ENCODE measurements around the gene NAA15.
"Not testable (repeated sequence)": the region's sequence is repeated elsewhere in the genome, so short reads cannot be mapped to it uniquely, and the experiment has no call there.

The NAA15 gene

GRCh38 chr4:139461022-139461628 lies 159.8 kb downstream of the NAA15 start:
- Histone ChIP-seq H3K27me3 (no peaks in the 10 kb centered on the region), H3K4me1 (peaks cover 7 to 13% (median 9%) of the 10 kb centered on the region in 10 experiments), H3K27ac (no peak overlapping the region), H3K9ac (no peak overlapping the region), H3K36me3 (peaks cover 0 to 33% (median 27%) of the 10 kb centered on the region in 11 experiments; a peak in 17 of 22 replicates), H3K4me3 (no peak overlapping the region), H4K20me1 (peaks cover 0 to 78% (median 16%) of the 10 kb centered on the region in 11 experiments; a peak in 9 of 22 replicates), H3K4me2 (no peak overlapping the region), H3K9me3 (replicated peaks in 1 of 11) (peaks cover 0 to 17% (median 10%) of the 10 kb centered on the region in 11 experiments; a peak in 10 of 22 replicates)
- no peak for TF ChIP-seq Cebpa-rat (IDR thresholded peaks at IDR 0.05)

DNA sequence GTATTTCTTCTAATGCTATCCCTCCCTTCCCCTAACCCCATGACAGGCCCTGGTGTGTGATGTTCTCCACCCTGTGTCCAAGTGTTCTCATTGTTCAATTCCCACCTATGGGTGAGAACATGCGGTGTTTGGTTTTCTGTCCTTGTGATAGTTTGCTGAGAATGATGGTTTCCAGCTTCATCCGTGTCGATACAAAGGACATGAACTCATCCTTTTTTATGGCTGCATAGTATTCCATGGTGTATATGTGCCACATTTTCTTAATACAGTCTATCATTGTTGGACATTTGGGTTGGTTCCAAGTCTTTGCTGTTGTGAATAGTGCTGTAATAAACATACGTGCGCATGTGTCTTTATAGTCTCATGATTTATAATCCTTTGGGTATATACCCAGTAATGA lies 163.2 kb downstream of the NAA15 start:
- H3K27ac ChIP-seq, H3K9ac ChIP-seq, H3K4me1 ChIP-seq, H3K4me2 ChIP-seq, H3K4me3 ChIP-seq, H3K27me3 ChIP-seq: not testable (repeated sequence)
- Histone ChIP-seq H3K9me3 (replicated peaks in 1 of 11) (peaks cover 21 to 41% (median 35%) of the 10 kb centered on the region in 11 experiments), H3K36me3 (peaks cover 8 to 50% (median 27%) of the 10 kb centered on the region in 11 experiments; a peak in 20 of 22 replicates), H4K20me1 (peaks cover 0 to 54% (median 7%) of the 10 kb centered on the region in 11 experiments; a peak in 8 of 22 replicates)

DNA sequence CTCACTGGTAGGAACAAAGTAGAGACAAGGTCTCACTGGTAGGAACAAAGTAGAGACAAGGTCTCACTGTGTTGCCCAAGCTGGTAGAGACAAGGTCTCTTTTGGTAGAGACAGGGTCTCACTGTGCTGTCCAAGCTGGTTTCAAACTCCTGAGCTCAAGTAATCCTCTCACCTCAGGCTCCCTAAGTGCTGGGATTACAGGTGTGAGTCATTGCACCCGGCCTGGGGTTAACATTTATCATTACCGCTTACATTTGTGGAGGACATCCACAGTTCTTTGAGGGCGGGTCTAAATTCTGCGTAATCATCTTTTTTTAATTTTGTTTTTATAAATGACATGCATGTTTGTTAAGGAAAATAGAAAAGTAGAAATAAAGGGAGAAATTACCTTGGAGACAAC lies 164.6 kb downstream of the NAA15 start:
- H3K27ac ChIP-seq = no peak overlapping the region
- H3K4me2 ChIP-seq = no peak overlapping the region
- H3K9ac ChIP-seq = no peak overlapping the region
- no peaks in the 10 kb centered on the region for H3K4me1 ChIP-seq
- no peaks in the 10 kb centered on the region for H3K27me3 ChIP-seq
- no peak for TF ChIP-seq Cebpa-rat (IDR thresholded peaks at IDR 0.05)
- peaks cover 21 to 52% (median 33%) of the 10 kb centered on the region in 11 experiments; a peak in 21 of 22 replicates for H3K36me3 ChIP-seq
- peaks cover 35 to 55% (median 49%) of the 10 kb centered on the region in 11 experiments for H3K9me3 ChIP-seq (replicated peaks in 1 of 11)
- no peak overlapping the region for H3K4me3 ChIP-seq
- H4K20me1 ChIP-seq = peaks cover 0 to 56% (median 7%) of the 10 kb centered on the region in 11 experiments; a peak in 9 of 22 replicates

DNA sequence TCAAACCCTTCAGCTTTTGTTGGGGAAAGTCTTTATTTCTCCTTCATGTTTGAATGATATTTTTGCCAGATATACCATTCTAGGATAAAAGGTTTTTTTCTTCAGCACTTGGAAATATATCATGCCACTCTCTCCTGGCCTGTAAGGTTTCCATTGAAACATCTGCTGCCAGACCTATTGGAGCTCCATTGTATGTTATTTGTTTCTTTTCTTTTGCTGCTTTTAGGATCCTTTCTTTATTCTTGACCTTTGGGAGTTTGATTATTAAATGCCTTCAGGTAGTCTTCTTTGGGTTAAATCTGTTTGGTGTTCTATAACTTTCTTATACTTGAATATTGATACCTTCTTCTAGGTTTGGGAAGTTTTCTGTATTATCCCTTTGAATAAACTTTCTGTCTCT lies 167.5 kb downstream of the NAA15 start:
- H3K36me3 ChIP-seq = peaks cover 28 to 63% (median 52%) of the 10 kb centered on the region in 11 experiments

DNA sequence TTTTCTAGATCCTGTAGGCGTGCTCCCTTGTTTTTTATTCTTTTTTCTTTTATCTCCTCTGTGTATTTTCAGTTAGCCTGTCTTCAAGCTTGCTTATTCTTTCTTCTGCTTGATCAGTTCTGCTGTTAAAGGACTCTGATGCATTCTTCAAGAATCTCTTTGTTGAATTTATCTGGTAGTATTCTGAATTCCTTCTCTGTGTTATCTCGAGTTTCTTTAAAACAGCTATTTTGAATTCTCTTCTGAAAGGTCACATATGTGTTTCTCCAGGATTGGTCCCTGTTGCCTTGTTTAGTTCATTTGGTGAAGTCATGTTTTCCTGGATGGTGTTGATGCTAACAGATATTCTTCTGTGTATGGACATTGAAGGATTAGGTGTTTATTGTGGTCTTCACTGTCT lies 167.9 kb downstream of the NAA15 start:
- no peak overlapping the region for H3K4me3 ChIP-seq
- peaks cover 31 to 68% (median 57%) of the 10 kb centered on the region in 11 experiments for H3K36me3 ChIP-seq
- H4K20me1 ChIP-seq = peaks cover 0 to 34% (median 3%) of the 10 kb centered on the region in 11 experiments; a peak in 8 of 22 replicates
- H3K9me3 ChIP-seq (replicated peaks in 1 of 11) = peaks cover 47 to 78% (median 66%) of the 10 kb centered on the region in 11 experiments
- H3K9ac ChIP-seq = no peak overlapping the region
- TF ChIP-seq Cebpa-rat (IDR thresholded peaks at IDR 0.05) = no peak
- no peaks in the 10 kb centered on the region for H3K4me1 ChIP-seq
- H3K27me3 ChIP-seq = no peaks in the 10 kb centered on the region
- no peak overlapping the region for H3K27ac ChIP-seq
- H3K4me2 ChIP-seq = no peak overlapping the region

More for the DNA sequence above, 167.5 kb downstream of the NAA15 start:
- not testable (repeated sequence) for H3K4me3 ChIP-seq, H3K27ac ChIP-seq, H3K27me3 ChIP-seq, H3K4me1 ChIP-seq, H3K4me2 ChIP-seq, H3K9ac ChIP-seq
- Histone ChIP-seq H3K9me3 (replicated peaks in 1 of 11) (peaks cover 47 to 81% (median 69%) of the 10 kb centered on the region in 11 experiments), H4K20me1 (peaks cover 0 to 39% (median 3%) of the 10 kb centered on the region in 11 experiments; a peak in 8 of 22 replicates)

Measured in BLaER1 treated with 17β-estradiol and CSF1 and Interleukin-3, amounts not matched to agents 10 nM and 100 nM (cell line).